Stimulated activated CD4-positive, alpha-beta T cell treated with anti-CD3 and anti-CD28 coated beads, Interleukin-12 subunit alpha, Interleukin-12 subunit beta, amount 100 ng/mL, for 4 hours (primary cell): ENCODE results near the gene DHX32.

ENCODE experiments used
- DNase-seq: peaks from one replicate; pipeline ENCODE4 v3.0.0-alpha.2; 2020

DHX32 gene

GRCh38 chr10:125801574-125801973 is 79.5 kb downstream of the DHX32 start:
- DNase-seq, result no peak

- no peak for DNase-seq
Measured at GRCh38 chr10:125799451-125800182, 81.5 kb downstream of the DHX32 start.

- no peak for DNase-seq
Measured at GRCh38 chr10:125797994-125798662, 83.0 kb downstream of the DHX32 start.

GRCh38 chr10:125797424-125797823 is 83.7 kb downstream of the DHX32 start:
- no peak for DNase-seq

GRCh38 chr10:125795637-125796190 is 85.4 kb downstream of the DHX32 start:
- no peak for DNase-seq

GRCh38 chr10:125795128-125795527 is 86.0 kb downstream of the DHX32 start:
- no peak for DNase-seq

- no peak for DNase-seq
Measured at GRCh38 chr10:125792342-125793300, 88.5 kb downstream of the DHX32 start.

- no peak for DNase-seq
Measured at GRCh38 chr10:125788156-125789034, 92.7 kb downstream of the DHX32 start.
